HCT116 (cell line): ENCODE results near the gene CLEC17A. TPM values are rescaled to one million over a fixed set of nuclear protein-coding genes. Genes with fewer than 3 reads are reported as not detected.

Experiments
- ATAC-seq: fragments of 200-7000 bp; cut with Tn5 transposase; 2 replicates; pipeline ENCODE4 v1.9.1; 2020; ENCODE audit warnings: mild to moderate bottlenecking, moderate library complexity
- BruUV-seq: library from RNA; stranded (reverse); fragments of 400-500 nt; replicated peaks from 2 replicates; lab custom pipeline; 2021; lab: Mats Ljungman, UMichigan
- CTCF ChIA-PET: fragments of 300-600 bp; sonication (Branson Sonifier 250); formaldehyde crosslinking; loops from one replicate; lab custom pipeline; 2021; ENCODE audit warnings: antibody characterized with exemption; lab: Charles Lee
- POLR2A ChIA-PET: fragments of 300-600, 350-600 bp; sonication (Branson Sonifier 250); formaldehyde crosslinking; loops from one replicate; lab custom pipeline; 2021; ENCODE audit warnings: antibody characterized with exemption; lab: Charles Lee
- RAD21 ChIA-PET, 2 experiments: fragments of 300-600 bp; sonication (Branson Sonifier 250); formaldehyde crosslinking; loops; one replicate each; lab custom pipeline; 2023; ENCODE audit warnings: low total read pairs in 2 of 2; ENCODE audit not compliant: uncharacterized antibody in 2 of 2, unreplicated experiment in 2 of 2, low non-redundant PET in 1 of 2; lab: Charles Lee
- DNase-seq: peaks from one replicate; pipeline ENCODE4 v3.0.0-alpha.2; 2010; ENCODE audit warnings: low read depth, low spot score
- H2AFZ ChIP-seq: fragments of 200-600 bp; shearing (Covaris generic), sonication (generic); 2 replicates; pipeline ENCODE4 v1.6.1; 2017; ENCODE audit warnings: low read depth, mixed run types, mixed read lengths, antibody characterized with exemption, low read length; ENCODE audit not compliant: poor library complexity, severe bottlenecking
- H3K27ac ChIP-seq: 2 replicates; pipeline ENCODE4 v1.5.1; 2012; ENCODE audit warnings: low read depth, low read length
- H3K27me3 ChIP-seq: fragments of 200-600 bp; sonication (generic); 2 replicates; pipeline ENCODE4 v1.6.1; 2016; ENCODE audit warnings: mixed run types, low read length, mixed read lengths; ENCODE audit not compliant: insufficient read depth
- H3K36me3 ChIP-seq, 2 experiments: fragments of 200-500 bp in 1 of 2; fragments of 200-600 bp in 1 of 2; sonication (Bioruptor generic) in 1 of 2; sonication (generic) in 1 of 2; 2 replicates each; pipeline versions ENCODE4 v1.5.1 to v1.6.1; 2014 to 2016; ENCODE audit warnings: low read length in 2 of 2, inconsistent platforms in 1 of 2, mixed read lengths in 1 of 2, mixed run types in 1 of 2; ENCODE audit not compliant: insufficient read depth in 2 of 2, control insufficient read depth in 1 of 2
- H3K4me1 ChIP-seq, 2 experiments: fragments of 200-600 bp in 1 of 2; sonication (generic) in 1 of 2; 2 replicates each; pipeline versions ENCODE4 v1.5.1 to v1.6.1; 2012 to 2017; ENCODE audit warnings: low read length in 2 of 2, inconsistent platforms in 1 of 2, mild to moderate bottlenecking in 1 of 2, mixed read lengths in 1 of 2, mixed run types in 1 of 2, moderate library complexity in 1 of 2; ENCODE audit not compliant: insufficient read depth in 2 of 2, control insufficient read depth in 1 of 2
- H3K4me2 ChIP-seq: fragments of 200-600 bp; sonication (generic); 2 replicates; pipeline ENCODE4 v1.6.1; 2017; ENCODE audit warnings: mixed run types, low read length, mixed read lengths
- H3K4me3 ChIP-seq, 2 experiments: fragments of 200-600 bp in 1 of 2; sonication (generic) in 1 of 2; replicated peaks in 1 of 2; 2 replicates each; pipeline ENCODE4 v1.5.1; 2011 to 2016; ENCODE audit warnings: low read length in 2 of 2, control low read depth in 1 of 2, low read depth in 1 of 2, mild to moderate bottlenecking in 1 of 2, mixed read lengths in 1 of 2, mixed run types in 1 of 2
- H3K79me2 ChIP-seq: fragments of 200-600 bp; sonication (generic); 2 replicates; pipeline ENCODE4 v1.6.1; 2017; ENCODE audit warnings: mild to moderate bottlenecking, mixed run types, low read length, moderate library complexity, mixed read lengths; ENCODE audit not compliant: insufficient read depth
- H3K9ac ChIP-seq: fragments of 200-600 bp; sonication (generic); 2 replicates; pipeline ENCODE4 v1.6.1; 2016; ENCODE audit warnings: low read length, mixed read lengths
- H3K9me2 ChIP-seq: fragments of 200-600 bp; sonication (generic), shearing (Covaris generic); 2 replicates; pipeline ENCODE4 v1.6.1; 2017; ENCODE audit warnings: mixed run types, mild to moderate bottlenecking, moderate library complexity; ENCODE audit not compliant: insufficient read depth
- H3K9me3 ChIP-seq, 2 experiments: fragments of 200-500 bp in 1 of 2; fragments of 200-600 bp in 1 of 2; sonication (Bioruptor generic) in 1 of 2; sonication (generic) in 1 of 2; 2 replicates each; pipeline ENCODE4 v1.6.1; 2014 to 2017; ENCODE audit warnings: low read length in 2 of 2, mixed read lengths in 2 of 2, inconsistent platforms in 1 of 2, low read depth in 1 of 2, mild to moderate bottlenecking in 1 of 2, mixed run types in 1 of 2, moderate library complexity in 1 of 2; ENCODE audit not compliant: control insufficient read depth in 1 of 2, insufficient read depth in 1 of 2
- H4K20me1 ChIP-seq: fragments of 200-600 bp; sonication (generic), shearing (Covaris generic); 2 replicates; pipeline ENCODE4 v1.6.1; 2017; ENCODE audit warnings: mixed run types, mild to moderate bottlenecking, moderate library complexity; ENCODE audit not compliant: insufficient read depth
- CBX3 ChIP-seq: IDR thresholded peaks from 2 replicates; pipeline ENCODE4 v1.6.1; 2012; ENCODE audit warnings: low read depth
- MAX ChIP-seq: IDR thresholded peaks from 2 replicates; pipeline ENCODE4 v1.6.1; 2012
- POLR2A ChIP-seq: IDR thresholded peaks from 2 replicates; pipeline ENCODE4 v1.7.0; 2011; ENCODE audit warnings: borderline replicate concordance; ENCODE audit not compliant: insufficient read depth, insufficient read length; ENCODE audit errors: extremely low read depth
- SRF ChIP-seq: IDR thresholded peaks from 2 replicates; pipeline ENCODE4 v1.6.1; 2012; ENCODE audit warnings: low read depth
- ZFX ChIP-seq: fragments of 450-650 bp; IDR thresholded peaks from 2 replicates; pipeline ENCODE4 v1.6.1; 2017
- intact Hi-C: fragments of 100-400 bp; cut with micrococcal nuclease; formaldehyde crosslinking; loops from 2 replicates; pipeline ENCODE4 v1.10.0; 2022
- total RNA-seq: library from RNA; stranded (reverse); gene quantifications from one replicate; pipeline ENCODE4 v1.2.1, GENCODE V29; 2021; ENCODE audit not compliant: unreplicated experiment
- TF ChIP-seq, protein P1 (sequence below): IDR thresholded peaks from 2 replicates; pipeline ENCODE4 v1.6.1; 2012; ENCODE audit warnings: low read depth

CLEC17A gene
- total RNA-seq, 1 experiment from 2014 or later: not detected

DNA sequence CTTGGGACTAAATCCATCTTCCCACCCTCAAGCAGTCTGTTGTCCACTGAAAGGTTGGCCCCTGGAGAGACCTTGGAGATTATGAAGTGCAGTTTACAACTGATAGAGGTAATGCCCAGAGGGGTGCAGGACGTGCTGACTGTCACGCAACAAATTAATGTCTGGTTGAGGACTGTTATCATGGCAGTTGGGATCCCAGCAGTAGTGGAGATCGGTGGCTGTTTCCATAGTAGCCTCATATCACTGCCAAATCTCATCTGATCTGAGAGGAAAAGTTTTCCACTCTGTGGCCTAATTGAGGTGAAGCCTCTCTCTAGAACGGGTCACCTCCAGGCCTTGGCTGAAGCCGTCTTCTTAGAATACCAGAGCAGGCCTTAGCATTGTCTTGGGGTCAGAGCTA, 49.4 kb upstream of the CLEC17A start:
- CTCF ChIA-PET: no interaction called here
- Histone ChIP-seq H3K79me2 (peaks cover 82% of the 10 kb centered on the region), H3K27me3 (no peaks in the 10 kb centered on the region), H3K4me1 (peaks cover 19 to 48% of the 10 kb centered on the region in 2 experiments), H3K27ac (no peak overlapping the region), H3K9ac (no peak overlapping the region), H2AFZ (no peak overlapping the region), H4K20me1 (0 out of 2 replicates have a peak, but pooled peaks cover 5% of the 10 kb centered on the region), H3K4me3 (no peak overlapping the region), H3K9me2 (no peaks in the 10 kb centered on the region), H3K9me3 (no peaks in the 10 kb centered on the region), H3K4me2 (no peak overlapping the region), H3K36me3 (0 out of 4 replicates have a peak, but pooled peaks cover 0 to 2% of the 10 kb centered on the region in 2 experiments)
- ATAC-seq: no peak
- RAD21 ChIA-PET: no interaction called here
- no TSS peak for BruUV-seq
- POLR2A ChIA-PET: interaction anchor here (1.6 to 2.8 kb wide), 3 partner anchors 13 to 17 kb away, joined by 5 to 14 read pairs (median 6); partner anchors contain the start of gene DNAJB1
- DNase-seq: no peak
- TF ChIP-seq, protein P1, sequence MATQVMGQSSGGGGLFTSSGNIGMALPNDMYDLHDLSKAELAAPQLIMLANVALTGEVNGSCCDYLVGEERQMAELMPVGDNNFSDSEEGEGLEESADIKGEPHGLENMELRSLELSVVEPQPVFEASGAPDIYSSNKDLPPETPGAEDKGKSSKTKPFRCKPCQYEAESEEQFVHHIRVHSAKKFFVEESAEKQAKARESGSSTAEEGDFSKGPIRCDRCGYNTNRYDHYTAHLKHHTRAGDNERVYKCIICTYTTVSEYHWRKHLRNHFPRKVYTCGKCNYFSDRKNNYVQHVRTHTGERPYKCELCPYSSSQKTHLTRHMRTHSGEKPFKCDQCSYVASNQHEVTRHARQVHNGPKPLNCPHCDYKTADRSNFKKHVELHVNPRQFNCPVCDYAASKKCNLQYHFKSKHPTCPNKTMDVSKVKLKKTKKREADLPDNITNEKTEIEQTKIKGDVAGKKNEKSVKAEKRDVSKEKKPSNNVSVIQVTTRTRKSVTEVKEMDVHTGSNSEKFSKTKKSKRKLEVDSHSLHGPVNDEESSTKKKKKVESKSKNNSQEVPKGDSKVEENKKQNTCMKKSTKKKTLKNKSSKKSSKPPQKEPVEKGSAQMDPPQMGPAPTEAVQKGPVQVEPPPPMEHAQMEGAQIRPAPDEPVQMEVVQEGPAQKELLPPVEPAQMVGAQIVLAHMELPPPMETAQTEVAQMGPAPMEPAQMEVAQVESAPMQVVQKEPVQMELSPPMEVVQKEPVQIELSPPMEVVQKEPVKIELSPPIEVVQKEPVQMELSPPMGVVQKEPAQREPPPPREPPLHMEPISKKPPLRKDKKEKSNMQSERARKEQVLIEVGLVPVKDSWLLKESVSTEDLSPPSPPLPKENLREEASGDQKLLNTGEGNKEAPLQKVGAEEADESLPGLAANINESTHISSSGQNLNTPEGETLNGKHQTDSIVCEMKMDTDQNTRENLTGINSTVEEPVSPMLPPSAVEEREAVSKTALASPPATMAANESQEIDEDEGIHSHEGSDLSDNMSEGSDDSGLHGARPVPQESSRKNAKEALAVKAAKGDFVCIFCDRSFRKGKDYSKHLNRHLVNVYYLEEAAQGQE: no peak
- TF ChIP-seq ZFX: no peak
- no peak for TF ChIP-seq CBX3
- no peak for TF ChIP-seq MAX
- no peak for TF ChIP-seq POLR2A
- TF ChIP-seq SRF: no peak
- intact Hi-C loops: no loop called here
